A549 (cell line): ENCODE measurements around the gene TSG101. TPM values are rescaled to one million over a fixed set of nuclear protein-coding genes. Genes with fewer than 3 reads are reported as not detected.

Experiments
- ATAC-seq, 2 experiments: fragments of 200-7000 bp in 1 of 2; fragments of >200 bp in 1 of 2; cut with Nextera tagmentation in 1 of 2; cut with Tn5 transposase in 1 of 2; 3 replicates each; pipeline versions ENCODE4 v1.8.0 to v1.9.1; 2018 to 2020; ENCODE audit warnings: mild to moderate bottlenecking in 1 of 2, moderate library complexity in 1 of 2
- CTCF ChIA-PET: fragments of 300-600 bp; sonication (Branson Sonifier 250); formaldehyde crosslinking; extraction: SDS; loops from one replicate; lab custom pipeline; 2021; ENCODE audit warnings: antibody characterized with exemption, inconsistent platforms; lab: Yijun Ruan, JAX
- POLR2A ChIA-PET: fragments of 350-600 bp; formaldehyde crosslinking; extraction: SDS; loops from one replicate; lab custom pipeline; 2021; ENCODE audit warnings: antibody characterized with exemption, inconsistent platforms; lab: Yijun Ruan, JAX
- DNase-seq, 2 experiments: peaks; one replicate each; pipeline versions ENCODE4 v3.0.0 to v3.0.0-alpha.2; 2011 to 2016; ENCODE audit warnings: low read depth in 1 of 2, low spot score in 1 of 2
- FAIRE-seq: peaks from 2 replicates; lab custom pipeline; 2011; peaks lifted over from hg19 to GRCh38; lab: Jason Lieb, UNC
- H3K27ac ChIP-seq, 2 experiments: fragments of >200 bp; sonication (Bioruptor Twin); formaldehyde crosslinking; 3 replicates each; pipeline ENCODE4 v1.5.1; 2016 to 2017
- H3K4me1 ChIP-seq: fragments of >200 bp; sonication (Bioruptor Twin); formaldehyde crosslinking; 3 replicates; pipeline ENCODE4 v1.6.1; 2016
- H3K4me2 ChIP-seq: fragments of >200 bp; sonication (Bioruptor Twin); formaldehyde crosslinking; 3 replicates; pipeline ENCODE4 v1.6.1; 2016
- H3K4me3 ChIP-seq: fragments of >200 bp; sonication (Bioruptor Twin); formaldehyde crosslinking; 3 replicates; pipeline ENCODE4 v1.5.1; 2016
- H3K9me3 ChIP-seq: fragments of >200 bp; sonication (Bioruptor Twin); formaldehyde crosslinking; 3 replicates; pipeline ENCODE4 v1.6.1; 2016
- BHLHE40 ChIP-seq: IDR thresholded peaks from 2 replicates; pipeline ENCODE4 v1.6.1; 2012; ENCODE audit warnings: low read depth, low read length, inconsistent platforms
- CHD2 ChIP-seq: fragments of 150-350 bp; IDR thresholded peaks from 2 replicates; pipeline ENCODE4 v1.6.1; 2014; ENCODE audit warnings: low read length; ENCODE audit not compliant: partially characterized antibody
- CHD4 ChIP-seq: fragments of 200-600 bp; sonication (generic); IDR thresholded peaks from 2 replicates; pipeline ENCODE4 v1.6.1; 2016; ENCODE audit warnings: antibody characterized with exemption, mild to moderate bottlenecking, borderline replicate concordance
- FOSB ChIP-seq: fragments of 250-450 bp; sonication (Bioruptor Pico); IDR thresholded peaks from 2 replicates; pipeline ENCODE4 v1.5.0; 2020; ENCODE audit warnings: mild to moderate bottlenecking, moderate library complexity
- FOXS1 ChIP-seq: fragments of 250-450 bp; sonication (Bioruptor Pico); IDR thresholded peaks from 2 replicates; pipeline ENCODE4 v1.5.0; 2020; ENCODE audit warnings: mild to moderate bottlenecking, moderate library complexity
- HOXA7 ChIP-seq: fragments of 250-450 bp; sonication (Bioruptor Pico); IDR thresholded peaks from 2 replicates; pipeline ENCODE4 v1.5.0; 2020; ENCODE audit warnings: mild to moderate bottlenecking, moderate library complexity
- HOXB13 ChIP-seq: fragments of 250-450 bp; sonication (Bioruptor Pico); IDR thresholded peaks from 2 replicates; pipeline ENCODE4 v1.5.0; 2020; ENCODE audit warnings: low read depth, mild to moderate bottlenecking, moderate library complexity
- HOXB5 ChIP-seq: fragments of 250-450 bp; sonication (Bioruptor Pico); IDR thresholded peaks from 2 replicates; pipeline ENCODE4 v1.5.0; 2020; ENCODE audit warnings: mild to moderate bottlenecking, moderate library complexity
- MAZ ChIP-seq: fragments of 150-350 bp; IDR thresholded peaks from 2 replicates; pipeline ENCODE4 v1.6.1; 2014; ENCODE audit warnings: antibody characterized with exemption, low read depth, low read length, borderline replicate concordance
- NR3C1 ChIP-seq: fragments of >200 bp; sonication (Bioruptor Twin); formaldehyde crosslinking; IDR thresholded peaks from 3 replicates; pipeline ENCODE4 v1.6.1; 2017
- POLR2A ChIP-seq: IDR thresholded peaks from 2 replicates; pipeline ENCODE4 v1.6.1; 2012; ENCODE audit warnings: mild to moderate bottlenecking, low read length
- RNF2 ChIP-seq: fragments of 200-600 bp; sonication (generic); IDR thresholded peaks from 2 replicates; pipeline ENCODE4 v1.6.1; 2016; ENCODE audit warnings: low read depth, mild to moderate bottlenecking, antibody characterized with exemption, moderate library complexity, borderline replicate concordance
- SMC3 ChIP-seq: fragments of >200 bp; sonication (Bioruptor Twin); formaldehyde crosslinking; IDR thresholded peaks from 3 replicates; pipeline ENCODE4 v1.6.1; 2018; ENCODE audit warnings: inconsistent platforms
- ZFP36 ChIP-seq: fragments of 450-650 bp; IDR thresholded peaks from 2 replicates; pipeline ENCODE4 v1.6.1; 2014; ENCODE audit warnings: borderline replicate concordance; ENCODE audit not compliant: partially characterized antibody
- ZSCAN20 ChIP-seq: fragments of 250-450 bp; sonication (Bioruptor Pico); IDR thresholded peaks from 2 replicates; pipeline ENCODE4 v1.8.0; 2022; ENCODE audit warnings: mild to moderate bottlenecking, moderate library complexity
- WGBS: methylation state at CpG from one replicate; pipeline ENCODE4 v1.1.6; 2017; ENCODE audit errors: missing lambda C conversion rate; 5-methylcytosine and 5-hydroxymethylcytosine counted together
- polyA plus RNA-seq, 4 experiments: library from polyadenylated mRNA; depleted of rRNA in 3 of 4; stranded (reverse); fragments of >200 nt; fragmentation: RNase III in 1 of 4; extraction: RNeasy Plus Mini Kit Qiagen cat#74134 plus additional on column Dnase treatment in 1 of 4; gene quantifications; 2 replicates in 3 of 4; 3 replicates in 1 of 4; pipeline ENCODE4 v1.2.3, GENCODE V29; 2011 to 2017
- TF ChIP-seq, protein P1 (sequence below): IDR thresholded peaks from 2 replicates; pipeline ENCODE4 v1.6.1; 2012
- TF ChIP-seq, protein P2 (sequence below): fragments of 200-600 bp; sonication (generic); IDR thresholded peaks from 2 replicates; pipeline ENCODE4 v1.6.1; 2016; ENCODE audit warnings: antibody characterized with exemption, mild to moderate bottlenecking, moderate library complexity
- TF ChIP-seq, protein P3 (sequence below): fragments of 250-450 bp; sonication (Bioruptor Pico); IDR thresholded peaks from 2 replicates; pipeline ENCODE4 v1.5.0; 2020; ENCODE audit warnings: low read depth, mild to moderate bottlenecking, moderate library complexity
- TF ChIP-seq, protein P4 (sequence below): fragments of 150-350 bp; IDR thresholded peaks from 2 replicates; pipeline ENCODE4 v1.6.1; 2014; ENCODE audit warnings: low read depth, mild to moderate bottlenecking, low read length
- TF ChIP-seq, protein P5 (sequence below): fragments of >200 bp; sonication (Bioruptor Twin); formaldehyde crosslinking; IDR thresholded peaks from 3 replicates; pipeline ENCODE4 v1.6.1; 2016

The TSG101 gene
- polyA plus RNA-seq, 2 of the 4 experiments (the other 2 are of a cell fraction) = 112 to 161 TPM

DNA sequence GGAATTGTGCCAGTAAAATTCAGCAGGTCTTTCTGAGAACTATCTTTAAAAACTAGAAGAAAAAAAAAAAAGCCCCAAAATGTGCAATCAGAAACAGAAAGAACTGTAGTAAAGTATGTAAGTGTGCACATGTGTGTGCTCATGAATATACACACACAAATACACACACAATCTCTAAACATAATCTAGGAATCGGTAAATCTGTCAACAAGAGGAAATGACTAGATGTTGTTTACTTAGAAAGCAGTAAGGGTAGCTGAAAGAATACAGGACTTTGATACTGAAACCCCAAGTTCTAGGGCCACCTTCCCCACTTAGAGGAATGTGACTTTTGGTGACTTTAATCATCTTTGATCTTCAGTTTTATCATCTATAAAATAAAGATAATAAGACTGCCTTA is 48.6 kb upstream of the TSG101 start:
- Histone ChIP-seq H3K27ac (no peak overlapping the region), H3K4me3 (no peak overlapping the region), H3K4me2 (no peak overlapping the region), H3K4me1 (peaks cover 10% of the 10 kb centered on the region), H3K9me3 (0 out of 3 replicates have a peak, but pooled peaks cover 2% of the 10 kb centered on the region)
- WGBS = 11% methylated on average over 1 of the region's 1 CpG
- FAIRE-seq (no peak), ATAC-seq (no peak), DNase-seq (no peak)
- CTCF ChIA-PET = interaction anchor here (1.6 kb wide), 1 partner anchor 460 kb away, joined by 3 read pairs; no protein-coding TSS in a partner anchor
- POLR2A ChIA-PET = no interaction called here
- TF ChIP-seq RNF2 (no peak), MAZ (no peak), POLR2A (no peak), FOXS1 (CRISPR knock-in tag) (no peak), FOSB (CRISPR knock-in tag) (no peak), ZSCAN20 (CRISPR knock-in tag) (no peak), CHD2 (no peak), CHD4 (no peak)
- TF ChIP-seq, protein P1, sequence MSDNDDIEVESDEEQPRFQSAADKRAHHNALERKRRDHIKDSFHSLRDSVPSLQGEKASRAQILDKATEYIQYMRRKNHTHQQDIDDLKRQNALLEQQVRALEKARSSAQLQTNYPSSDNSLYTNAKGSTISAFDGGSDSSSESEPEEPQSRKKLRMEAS = no peak
- TF ChIP-seq, protein P2, sequence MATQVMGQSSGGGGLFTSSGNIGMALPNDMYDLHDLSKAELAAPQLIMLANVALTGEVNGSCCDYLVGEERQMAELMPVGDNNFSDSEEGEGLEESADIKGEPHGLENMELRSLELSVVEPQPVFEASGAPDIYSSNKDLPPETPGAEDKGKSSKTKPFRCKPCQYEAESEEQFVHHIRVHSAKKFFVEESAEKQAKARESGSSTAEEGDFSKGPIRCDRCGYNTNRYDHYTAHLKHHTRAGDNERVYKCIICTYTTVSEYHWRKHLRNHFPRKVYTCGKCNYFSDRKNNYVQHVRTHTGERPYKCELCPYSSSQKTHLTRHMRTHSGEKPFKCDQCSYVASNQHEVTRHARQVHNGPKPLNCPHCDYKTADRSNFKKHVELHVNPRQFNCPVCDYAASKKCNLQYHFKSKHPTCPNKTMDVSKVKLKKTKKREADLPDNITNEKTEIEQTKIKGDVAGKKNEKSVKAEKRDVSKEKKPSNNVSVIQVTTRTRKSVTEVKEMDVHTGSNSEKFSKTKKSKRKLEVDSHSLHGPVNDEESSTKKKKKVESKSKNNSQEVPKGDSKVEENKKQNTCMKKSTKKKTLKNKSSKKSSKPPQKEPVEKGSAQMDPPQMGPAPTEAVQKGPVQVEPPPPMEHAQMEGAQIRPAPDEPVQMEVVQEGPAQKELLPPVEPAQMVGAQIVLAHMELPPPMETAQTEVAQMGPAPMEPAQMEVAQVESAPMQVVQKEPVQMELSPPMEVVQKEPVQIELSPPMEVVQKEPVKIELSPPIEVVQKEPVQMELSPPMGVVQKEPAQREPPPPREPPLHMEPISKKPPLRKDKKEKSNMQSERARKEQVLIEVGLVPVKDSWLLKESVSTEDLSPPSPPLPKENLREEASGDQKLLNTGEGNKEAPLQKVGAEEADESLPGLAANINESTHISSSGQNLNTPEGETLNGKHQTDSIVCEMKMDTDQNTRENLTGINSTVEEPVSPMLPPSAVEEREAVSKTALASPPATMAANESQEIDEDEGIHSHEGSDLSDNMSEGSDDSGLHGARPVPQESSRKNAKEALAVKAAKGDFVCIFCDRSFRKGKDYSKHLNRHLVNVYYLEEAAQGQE = no peak
- TF ChIP-seq, protein P3, sequence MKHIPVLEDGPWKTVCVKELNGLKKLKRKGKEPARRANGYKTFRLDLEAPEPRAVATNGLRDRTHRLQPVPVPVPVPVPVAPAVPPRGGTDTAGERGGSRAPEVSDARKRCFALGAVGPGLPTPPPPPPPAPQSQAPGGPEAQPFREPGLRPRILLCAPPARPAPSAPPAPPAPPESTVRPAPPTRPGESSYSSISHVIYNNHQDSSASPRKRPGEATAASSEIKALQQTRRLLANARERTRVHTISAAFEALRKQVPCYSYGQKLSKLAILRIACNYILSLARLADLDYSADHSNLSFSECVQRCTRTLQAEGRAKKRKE (CRISPR knock-in tag) = no peak
- TF ChIP-seq, protein P4, sequence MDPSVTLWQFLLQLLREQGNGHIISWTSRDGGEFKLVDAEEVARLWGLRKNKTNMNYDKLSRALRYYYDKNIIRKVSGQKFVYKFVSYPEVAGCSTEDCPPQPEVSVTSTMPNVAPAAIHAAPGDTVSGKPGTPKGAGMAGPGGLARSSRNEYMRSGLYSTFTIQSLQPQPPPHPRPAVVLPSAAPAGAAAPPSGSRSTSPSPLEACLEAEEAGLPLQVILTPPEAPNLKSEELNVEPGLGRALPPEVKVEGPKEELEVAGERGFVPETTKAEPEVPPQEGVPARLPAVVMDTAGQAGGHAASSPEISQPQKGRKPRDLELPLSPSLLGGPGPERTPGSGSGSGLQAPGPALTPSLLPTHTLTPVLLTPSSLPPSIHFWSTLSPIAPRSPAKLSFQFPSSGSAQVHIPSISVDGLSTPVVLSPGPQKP = no peak

DNA sequence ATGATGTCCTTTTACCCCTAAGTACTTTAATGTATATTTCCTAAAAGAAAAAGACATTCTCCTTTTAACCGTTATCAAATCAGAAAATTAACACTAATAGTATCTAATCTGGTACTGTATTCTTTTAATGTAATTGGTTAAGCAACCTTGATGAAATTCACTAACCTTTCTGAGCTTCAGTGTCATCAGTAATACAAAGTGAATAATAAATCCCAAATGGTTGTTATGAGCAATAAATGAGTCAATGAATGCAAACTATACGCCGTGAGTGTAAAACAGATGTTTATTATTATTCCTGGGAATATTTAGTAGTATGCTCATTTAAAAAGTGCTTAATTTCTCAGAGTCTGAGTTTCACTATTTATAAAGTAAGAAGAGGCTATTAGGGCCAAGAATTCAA is 40.3 kb upstream of the TSG101 start:
- CTCF ChIA-PET = no interaction called here
- WGBS = 82% methylated on average over 3 of the region's 3 CpGs

More for the DNA sequence above, 40.3 kb upstream of the TSG101 start:
- POLR2A ChIA-PET = no interaction called here
- ATAC-seq (no peak), DNase-seq (no peak), FAIRE-seq (no peak)
- Histone ChIP-seq H3K27ac (no peak overlapping the region), H3K4me3 (no peak overlapping the region), H3K4me1 (no peaks in the 10 kb centered on the region), H3K9me3 (no peaks in the 10 kb centered on the region), H3K4me2 (no peak overlapping the region)
- TF ChIP-seq, protein P5, sequence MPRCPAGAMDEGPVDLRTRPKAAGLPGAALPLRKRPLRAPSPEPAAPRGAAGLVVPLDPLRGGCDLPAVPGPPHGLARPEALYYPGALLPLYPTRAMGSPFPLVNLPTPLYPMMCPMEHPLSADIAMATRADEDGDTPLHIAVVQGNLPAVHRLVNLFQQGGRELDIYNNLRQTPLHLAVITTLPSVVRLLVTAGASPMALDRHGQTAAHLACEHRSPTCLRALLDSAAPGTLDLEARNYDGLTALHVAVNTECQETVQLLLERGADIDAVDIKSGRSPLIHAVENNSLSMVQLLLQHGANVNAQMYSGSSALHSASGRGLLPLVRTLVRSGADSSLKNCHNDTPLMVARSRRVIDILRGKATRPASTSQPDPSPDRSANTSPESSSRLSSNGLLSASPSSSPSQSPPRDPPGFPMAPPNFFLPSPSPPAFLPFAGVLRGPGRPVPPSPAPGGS = no peak
- TF ChIP-seq HOXB5 (CRISPR knock-in tag) (no peak), MAZ (no peak), BHLHE40 (no peak), ZSCAN20 (CRISPR knock-in tag) (no peak), NR3C1 (no peak), ZFP36 (no peak), HOXB13 (no peak), HOXA7 (no peak), FOSB (CRISPR knock-in tag) (no peak), SMC3 (no peak)
- TF ChIP-seq, protein P1 = no peak
- TF ChIP-seq, protein P4 = no peak
